NCI-H2227 treated with DMSO at 0.1 percent for 48 hours (cell line): Measurements from ENCODE around the gene DLL1.
"Not testable (repeated sequence)": the region's sequence is repeated elsewhere in the genome, so short reads cannot be mapped to it uniquely, and the experiment has no call there.

ENCODE experiments used
- DNase-seq: peaks from one replicate; lab custom pipeline; 2025; lab: John Stamatoyannopoulos, UW

Gene DLL1

DNA sequence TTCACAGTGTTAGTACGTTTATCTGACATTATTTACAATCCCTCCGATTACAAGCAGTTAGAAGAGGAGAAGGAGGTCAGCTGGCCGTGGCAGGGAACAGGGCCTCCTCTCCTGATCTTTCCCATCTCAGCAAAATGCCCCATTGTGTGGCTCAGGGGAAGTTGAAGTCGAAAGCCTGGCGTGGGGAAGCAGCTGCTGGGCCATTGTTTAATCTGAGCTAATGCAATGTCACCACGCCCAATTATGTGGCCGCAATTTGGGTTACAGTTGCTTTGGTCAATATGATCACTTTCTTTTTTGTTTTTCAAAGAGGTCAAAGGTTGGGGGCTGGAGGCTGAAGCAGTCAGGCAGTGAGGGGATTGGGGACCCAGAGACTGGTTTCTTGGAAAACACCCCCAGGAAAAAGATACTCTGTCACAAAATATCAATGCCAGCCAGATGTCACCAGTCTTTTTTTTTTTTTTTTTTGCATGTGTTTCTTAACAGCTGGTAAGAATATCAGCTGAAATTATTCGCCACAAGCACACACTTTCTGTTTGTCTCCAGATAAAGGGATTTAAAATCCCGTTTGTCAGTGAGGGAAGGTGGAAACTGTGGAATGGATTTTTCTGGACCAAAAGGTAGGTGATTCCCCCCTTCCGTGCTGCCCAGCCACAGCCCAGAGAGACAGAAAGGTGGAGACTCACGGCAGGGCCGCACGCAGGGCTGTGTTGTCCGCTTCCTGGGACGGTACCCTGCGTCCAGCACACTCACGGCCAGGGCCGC is 24.6 kb downstream of the DLL1 start:
- no peak for DNase-seq

DNA sequence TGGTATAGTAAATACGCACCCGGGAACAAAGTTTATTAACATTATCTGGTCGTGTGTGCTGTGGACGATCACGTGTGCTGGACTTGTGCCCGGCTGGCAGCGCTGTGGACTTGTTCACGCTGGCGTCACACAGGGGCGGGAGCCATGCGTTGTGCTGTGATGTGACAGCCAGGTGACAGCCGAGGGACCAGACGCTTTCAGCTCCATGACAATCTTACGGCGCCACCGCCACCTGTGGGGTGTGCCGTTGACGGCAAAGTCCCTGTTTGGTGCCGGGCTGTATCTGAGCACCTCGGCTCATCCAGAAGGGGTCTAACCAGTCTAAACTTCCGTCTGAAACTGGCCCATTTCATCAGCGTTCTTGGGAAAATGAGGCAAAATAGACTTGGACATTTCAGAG is 25.2 kb downstream of the DLL1 start:
- no peak for DNase-seq

DNA sequence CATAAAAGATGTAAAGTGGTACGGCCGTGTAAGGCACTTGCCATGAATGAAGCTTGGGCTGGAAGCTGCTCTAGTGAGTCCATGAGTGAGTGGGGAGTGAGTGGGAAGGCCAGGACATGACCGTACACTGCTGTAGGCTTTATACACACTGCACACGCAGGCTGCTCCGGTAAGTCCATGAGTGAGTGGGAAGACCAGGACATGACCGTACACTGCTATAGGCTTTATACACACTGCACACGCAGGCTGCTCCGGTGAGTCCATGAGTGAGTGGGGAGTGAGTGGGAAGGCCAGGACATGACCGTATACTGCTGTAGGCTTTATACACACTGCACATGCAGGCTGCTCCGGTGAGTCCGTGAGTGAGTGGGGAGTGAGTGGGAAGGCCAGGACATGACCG is 26.2 kb downstream of the DLL1 start:
- not testable (repeated sequence) for DNase-seq

DNA sequence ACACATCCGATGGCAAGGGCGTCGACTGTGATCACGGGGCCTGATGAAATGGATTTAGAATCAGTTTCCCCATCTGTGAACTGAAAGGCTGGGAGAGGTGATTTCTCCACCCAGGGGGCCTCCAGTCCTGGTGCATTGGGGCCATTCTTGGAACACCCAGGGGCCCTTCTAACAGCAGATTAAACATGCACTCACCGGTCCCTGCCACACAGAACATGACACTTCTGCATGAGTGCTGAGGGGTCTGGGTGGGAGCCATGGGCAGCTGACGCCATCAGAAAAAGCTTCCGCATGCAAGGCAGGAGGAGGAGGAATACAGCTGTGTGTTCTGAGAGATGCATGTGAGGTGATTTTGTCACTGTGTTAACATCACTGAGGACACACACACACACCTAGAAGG is 26.8 kb downstream of the DLL1 start:
- DNase-seq = no peak

DNA sequence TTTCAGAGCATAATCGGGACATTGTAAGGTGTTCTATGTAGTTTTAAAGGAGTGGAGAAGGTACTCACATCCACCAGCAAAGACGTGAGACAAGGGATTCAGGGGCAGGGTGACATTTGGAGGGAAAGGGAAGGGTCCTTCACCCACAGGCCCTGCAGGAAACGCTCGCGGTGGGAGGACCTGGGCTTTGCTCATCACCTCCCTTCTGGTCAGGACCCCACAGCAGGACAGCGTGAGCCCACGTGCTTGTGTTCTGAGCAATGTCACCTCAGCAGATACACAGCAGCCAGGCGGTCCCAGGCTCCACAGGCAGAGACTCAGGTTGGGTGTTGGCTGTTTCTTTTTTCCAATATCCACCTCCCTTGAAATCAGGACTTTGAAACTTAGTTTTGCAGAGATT is 27.5 kb downstream of the DLL1 start:
- no peak for DNase-seq

DNA sequence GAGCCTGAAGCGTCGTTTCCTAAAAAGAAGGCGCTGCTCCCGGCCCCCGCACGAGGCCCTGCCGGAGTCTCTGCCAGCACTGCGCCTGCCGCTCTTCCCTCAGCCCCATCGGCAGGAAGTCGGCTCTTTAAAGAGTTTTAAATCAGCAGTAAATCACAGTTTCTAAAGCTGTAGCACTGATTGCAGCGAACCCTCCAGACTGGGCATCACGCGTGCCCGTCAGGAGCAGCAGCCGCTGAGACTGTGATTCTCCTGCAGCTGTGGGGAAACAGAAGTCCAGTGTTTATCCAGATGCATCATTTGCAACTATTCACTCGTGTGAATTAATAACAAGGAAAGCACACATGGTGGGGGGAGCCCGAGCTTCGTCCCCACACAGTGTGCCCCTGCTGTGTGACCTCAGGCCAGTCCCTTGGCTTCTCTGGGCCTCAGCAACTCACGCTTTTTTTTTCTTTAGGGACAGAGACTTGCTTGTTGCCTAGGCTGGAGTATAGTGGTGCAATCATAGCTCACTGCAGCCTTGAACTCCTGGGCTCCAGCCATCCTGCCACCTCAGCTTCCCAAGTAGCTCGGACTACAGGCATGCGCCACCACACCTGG is 28.3 kb downstream of the DLL1 start:
- no peak for DNase-seq

DNA sequence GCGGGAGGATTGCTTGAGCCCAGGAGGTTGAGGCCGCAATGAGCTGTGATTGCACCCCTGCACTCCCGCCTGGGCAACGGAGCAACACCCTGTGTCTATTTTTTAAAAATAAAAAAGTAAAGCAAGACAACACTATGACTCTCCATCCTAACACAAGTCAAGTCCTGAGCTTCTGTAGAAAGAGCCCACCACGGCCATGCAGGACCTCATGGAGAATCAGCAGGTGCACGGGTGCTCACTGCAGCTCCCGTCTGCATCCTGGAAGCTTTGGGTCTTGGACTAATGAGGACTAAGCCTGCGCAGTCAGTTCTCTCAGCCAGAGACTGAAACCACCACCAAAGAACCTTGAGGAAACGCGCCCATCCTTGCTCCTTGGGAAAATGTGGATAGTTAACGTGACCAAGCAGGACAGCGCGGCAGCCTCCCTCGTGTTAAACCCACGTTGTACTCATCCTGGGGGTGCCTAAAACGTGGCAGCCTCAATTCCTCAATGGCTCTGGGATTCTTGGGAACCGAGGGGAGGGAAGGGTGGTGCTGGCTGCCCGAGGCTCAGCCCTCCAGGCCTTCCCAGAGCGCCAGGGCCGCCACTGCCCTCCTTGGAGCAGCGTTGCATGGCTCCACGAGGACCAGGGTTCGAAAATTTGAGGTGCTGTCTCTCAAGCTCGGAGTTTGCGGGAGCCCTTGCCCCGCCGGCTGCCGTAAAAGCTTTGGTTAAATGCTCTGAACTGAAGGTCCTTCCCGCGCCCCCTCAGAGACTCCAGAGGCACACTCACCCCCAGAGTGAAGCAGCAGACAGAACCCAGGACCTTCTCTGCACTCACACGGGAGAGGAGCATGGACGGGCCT is 29.0 kb downstream of the DLL1 start:
- DNase-seq = no peak

DNA sequence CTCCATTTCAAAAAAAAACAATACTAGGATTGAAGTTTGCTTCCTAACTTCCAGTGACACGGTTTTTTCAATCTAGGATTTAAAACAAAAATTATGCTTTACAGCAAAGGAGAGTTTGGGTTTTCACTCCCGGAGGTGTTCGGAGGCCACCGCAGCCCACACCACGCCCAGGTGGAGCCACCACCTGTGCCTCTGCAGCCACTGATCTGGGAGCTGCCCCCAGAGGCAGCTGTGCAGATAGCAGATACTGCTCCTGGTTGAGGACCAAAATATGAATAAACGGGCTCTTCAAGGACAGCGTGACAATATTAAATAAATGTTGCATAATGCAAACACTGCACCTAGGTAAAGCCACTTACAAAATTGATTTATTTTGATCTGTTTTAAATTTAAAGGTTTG is 30.2 kb downstream of the DLL1 start:
- no peak for DNase-seq

DNA sequence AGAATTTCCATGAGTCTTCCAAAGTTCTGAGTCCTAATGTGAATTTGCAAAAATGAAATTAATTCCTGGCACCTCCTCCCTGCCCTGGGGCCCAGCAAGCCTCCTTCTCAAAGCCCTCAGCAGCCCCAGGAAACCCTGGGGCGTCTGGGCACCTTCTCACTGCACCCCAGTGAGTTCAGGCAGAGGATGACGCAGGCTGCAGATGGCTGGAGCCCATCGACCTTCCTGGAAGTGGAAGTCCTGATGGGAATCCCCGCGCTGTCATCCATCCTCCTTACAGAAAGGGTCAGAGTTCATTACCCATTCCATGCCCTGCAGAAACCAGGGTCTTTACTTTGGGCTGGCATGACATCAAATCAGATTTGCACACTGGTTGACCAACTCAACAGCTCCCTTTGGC is 31.6 kb downstream of the DLL1 start:
- no peak for DNase-seq

DNA sequence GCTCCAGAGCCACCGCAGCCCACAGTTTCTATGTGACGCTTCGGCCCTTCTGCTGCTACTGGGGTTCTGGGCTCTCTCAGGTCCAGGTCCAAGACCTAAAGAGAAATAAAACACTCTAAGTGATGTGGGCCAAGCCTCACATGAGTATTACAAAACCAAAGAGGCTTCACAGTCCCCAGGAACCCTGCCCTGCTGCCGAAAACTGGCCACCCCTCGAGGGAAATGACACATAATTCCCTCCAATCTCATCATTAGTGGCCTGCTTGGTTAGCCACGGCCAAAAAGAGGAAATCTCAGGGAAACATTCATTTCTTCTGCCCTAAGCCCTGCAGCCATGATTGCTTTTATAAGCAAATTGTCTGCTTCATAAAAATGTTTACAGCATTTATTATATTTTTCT is 32.5 kb downstream of the DLL1 start:
- DNase-seq = no peak

DNA sequence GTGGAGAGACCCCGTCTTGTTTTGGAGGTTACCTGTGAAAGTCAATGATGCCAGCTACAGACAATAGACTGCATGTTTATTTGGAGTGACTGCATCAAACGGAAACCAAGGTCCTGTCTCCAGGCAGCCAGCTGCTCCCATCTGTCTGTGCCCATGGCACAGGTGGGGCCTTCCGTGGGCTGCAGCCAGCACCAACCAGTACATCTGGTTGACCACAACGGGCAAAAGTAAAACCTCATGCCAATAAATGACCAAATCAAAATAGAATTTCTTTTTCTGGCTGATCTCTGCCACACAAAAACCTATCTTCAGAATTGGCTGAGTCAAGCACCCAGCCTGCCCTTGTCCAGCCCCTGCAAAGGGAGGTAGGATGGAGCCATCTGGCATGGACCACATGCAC is 33.5 kb downstream of the DLL1 start:
- DNase-seq = no peak

DNA sequence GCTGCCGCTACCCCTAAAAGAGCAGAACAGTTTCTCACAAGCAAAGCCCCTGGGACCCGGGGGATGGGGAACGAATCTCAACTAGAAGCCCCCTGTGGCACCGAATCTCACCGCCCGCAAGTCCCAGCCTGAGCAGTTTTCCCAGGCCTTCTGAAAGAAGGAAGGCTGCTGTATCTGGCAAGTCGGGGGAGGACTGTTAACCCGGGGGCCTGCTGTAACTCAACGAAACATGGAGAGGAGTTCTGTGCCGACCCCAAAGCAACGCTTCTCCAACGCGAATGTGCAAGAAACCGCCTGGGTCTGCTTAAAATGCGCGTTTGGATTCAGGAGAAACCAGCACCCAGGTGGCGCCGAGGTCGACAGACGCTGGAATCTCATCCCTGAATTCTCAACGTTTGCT is 34.2 kb downstream of the DLL1 start:
- no peak for DNase-seq

DNA sequence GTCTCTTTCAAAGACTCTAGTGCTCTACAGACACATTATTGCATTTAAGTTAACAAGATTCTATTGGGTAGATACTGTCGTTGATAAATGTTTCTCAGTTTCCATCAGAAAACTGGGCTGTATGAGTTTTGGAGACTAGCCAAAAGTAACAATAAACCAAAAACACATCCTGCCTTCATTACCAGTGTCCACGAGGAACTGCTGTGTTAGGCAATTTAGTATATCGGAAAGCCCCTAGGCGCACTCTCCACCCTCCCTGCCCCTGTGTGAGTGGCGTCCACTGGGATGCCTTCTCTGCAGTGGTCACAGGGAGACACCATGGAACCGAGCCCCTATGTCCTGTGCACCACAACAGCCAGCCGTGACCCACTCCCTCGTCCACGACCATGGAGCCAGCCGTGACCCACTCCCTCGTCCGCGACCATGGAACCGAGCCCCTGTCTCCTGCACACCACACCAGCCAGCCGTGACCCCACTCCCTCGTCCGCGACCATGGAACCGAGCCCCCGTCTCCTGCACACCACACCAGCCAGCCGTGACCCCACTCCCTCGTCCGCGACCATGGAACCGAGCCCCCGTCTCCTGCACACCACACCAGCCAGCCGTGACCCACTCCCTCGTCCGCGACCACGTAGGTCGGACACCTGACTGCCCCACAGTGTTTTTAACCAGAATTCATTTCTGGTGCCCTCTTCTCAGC is 35.3 kb downstream of the DLL1 start:
- no peak for DNase-seq

DNA sequence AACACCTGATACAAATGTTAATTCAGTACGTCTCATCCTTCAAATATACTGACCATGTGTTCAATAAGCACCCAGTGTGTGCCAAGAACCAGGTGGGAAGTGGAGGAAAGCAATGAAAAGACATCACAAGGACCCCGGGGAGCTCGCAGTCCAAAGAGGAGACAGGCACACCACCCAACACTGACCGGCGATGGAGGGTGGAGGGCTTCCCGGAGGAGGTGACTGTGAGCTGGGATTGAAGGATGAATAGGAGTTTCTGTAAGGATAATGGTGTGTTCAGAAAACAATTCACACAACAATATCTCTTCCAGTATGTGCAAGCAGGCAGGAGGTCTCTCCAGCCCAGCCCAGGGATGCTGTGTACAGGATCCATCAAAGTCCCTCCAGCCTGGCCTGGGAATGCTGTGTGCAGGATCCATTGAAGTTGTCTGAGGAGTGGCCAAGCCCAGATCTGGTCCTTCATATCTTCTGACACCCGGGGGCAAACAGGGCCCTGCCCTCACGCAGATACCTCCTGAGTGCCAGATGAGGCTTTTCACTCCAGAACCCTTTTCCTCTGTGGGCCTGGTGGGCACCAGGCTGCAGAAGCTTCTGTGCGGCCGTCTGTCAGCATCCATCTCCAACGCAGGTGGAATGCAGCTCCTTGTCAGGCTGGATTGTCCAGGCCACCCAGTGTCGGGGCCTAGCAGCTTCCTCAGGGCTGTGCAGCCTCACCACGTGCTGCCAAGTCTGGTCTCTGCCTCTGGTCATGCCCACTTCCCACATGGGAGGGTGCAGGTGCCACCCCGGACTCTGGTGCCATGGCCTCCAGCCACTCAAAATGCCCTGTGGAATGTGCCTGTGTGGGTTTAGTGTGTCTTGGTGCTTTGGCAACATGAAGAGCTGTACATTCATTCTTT is 36.3 kb downstream of the DLL1 start:
- no peak for DNase-seq

DNA sequence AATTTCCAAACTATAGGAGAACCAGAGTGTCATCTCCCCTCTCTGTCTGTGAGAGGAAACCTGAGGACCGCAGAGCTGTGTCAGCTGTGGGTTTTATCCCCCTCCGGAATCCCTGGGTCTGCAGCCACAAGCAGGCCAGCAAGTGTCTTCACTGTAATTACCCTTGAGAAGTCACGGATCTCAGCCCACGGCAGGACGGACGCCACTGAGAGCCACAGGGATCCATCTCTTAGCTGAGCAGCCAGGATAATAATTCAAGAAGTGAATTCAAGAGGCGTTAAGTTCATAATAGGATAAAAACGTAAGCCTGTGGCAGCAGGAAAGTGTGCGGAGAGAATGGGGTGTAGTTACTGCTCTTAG is 37.0 kb downstream of the DLL1 start:
- no peak for DNase-seq

DNA sequence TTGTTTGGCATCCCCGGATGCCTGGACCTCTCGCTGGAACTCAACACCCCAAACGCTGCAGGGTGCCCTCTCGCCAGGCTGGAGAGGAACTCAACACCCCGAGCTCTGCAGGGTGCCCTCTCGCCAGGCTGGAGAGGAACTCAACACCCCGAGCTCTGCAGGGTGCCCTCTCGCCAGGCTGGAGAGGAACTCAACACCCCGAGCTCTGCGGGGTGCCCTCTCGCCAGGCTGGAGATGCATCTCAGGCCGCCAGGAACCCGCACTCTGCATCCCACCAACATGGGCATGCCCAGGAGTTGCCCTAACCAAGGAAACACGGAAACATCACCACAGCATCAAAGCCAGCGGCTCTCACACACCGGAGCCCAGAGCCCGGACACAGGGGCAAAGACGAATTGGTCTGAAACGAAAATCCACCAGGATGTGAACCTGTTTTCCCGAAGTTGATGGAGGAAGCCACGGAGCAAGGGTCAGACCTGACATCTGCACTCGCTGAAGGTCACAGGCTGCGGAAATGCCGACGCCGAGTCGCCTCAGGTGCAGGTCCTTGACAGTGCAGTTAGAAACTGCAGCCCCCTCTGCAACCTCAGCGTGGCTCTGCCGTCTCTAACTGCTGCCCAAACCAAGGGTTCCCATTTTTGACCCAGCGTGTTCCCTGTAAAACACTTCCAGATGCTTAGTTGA is 37.5 kb downstream of the DLL1 start:
- DNase-seq = no peak

DNA sequence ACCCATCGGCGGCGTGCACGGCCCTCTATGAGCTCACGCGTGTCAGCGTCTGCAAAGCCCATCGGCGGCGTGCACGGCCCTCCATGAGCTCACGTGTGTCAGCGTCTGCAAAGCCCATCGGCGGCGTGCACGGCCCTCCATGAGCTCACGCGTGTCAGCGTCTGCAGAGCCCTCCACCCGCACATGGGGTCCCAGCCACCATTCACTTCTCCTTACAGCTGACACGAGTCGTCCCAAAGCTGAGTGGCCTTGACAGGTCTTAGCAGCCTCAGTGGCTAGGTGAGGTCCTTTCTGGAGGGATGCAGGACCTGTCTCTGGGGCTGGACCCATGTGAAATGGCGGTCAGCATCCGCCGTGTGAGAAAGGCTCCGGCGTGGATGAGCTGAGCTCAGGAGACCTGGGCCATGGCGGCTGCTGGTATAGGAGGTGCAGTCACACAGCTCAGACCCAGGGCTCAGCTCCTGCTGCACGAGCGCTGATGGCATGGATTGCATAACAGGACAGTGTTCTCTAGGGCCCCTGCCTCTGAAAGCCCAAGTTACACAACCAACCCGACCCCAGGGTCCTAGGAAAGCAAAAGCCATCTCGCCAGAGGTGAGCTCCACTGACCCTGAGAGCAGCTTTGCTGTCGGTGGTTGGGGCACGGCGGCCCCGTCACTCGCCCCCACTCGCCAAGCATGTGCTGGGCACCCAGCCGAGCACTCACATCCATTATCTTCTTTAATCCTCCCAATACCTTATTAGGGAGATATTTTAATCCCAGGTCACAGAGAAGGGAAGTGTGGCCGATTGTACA is 38.9 kb downstream of the DLL1 start:
- no peak for DNase-seq

DNA sequence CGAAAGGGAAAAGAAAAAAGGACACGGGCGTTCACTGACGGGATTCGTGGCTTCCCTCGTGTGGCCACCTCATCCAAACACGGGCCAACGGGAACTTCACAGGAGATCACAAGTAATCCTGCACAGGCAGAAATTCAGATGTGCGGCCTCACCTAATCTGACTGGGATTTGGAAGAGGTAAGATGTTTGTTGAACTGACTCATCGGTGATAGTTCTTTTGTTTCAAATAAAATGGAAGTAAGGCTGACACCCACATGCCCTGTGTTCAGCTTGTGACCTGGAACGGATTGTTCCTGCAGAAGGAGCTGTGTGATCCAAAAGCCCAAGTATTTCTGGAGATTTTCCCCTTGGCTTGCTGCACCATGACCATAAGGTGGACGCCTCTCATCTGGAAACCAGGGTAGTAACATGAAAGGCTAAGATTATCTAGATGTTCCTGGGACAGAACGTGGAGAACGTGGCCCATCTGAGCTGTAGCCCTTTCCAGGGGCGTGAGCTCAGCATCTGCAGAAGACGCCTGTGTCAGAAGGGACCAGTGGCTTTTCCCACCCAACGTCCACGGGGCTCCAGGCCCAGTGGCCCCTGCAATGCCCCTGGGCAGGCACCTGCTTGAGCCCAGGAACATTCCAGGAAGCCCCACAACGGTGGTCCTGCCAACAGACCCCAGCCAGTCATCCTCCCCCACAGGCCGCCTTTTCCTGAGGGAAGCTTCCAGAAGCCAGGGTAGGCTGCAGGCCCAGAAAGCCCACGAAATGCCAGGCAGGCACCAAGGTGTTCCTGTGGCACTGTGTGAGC is 39.7 kb downstream of the DLL1 start:
- DNase-seq = no peak

DNA sequence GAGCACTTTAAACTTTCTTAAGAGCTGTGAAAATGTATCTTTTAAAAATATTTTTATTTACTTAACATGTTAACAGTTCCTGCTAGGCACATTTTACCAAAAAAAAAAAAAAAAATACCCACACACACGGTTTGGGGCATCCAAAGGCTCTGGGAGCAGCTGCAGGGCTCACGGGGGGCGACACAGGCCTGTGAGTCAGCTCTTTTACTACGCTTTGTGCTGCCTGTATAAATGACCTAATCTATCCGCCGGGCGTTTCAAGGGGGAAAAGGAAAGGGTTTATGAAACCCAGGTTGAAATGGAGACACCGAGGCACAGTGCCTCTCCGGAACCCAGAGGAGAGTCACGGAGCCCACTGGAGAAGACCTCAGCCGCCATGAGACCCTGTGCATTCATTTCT is 40.4 kb downstream of the DLL1 start:
- DNase-seq = no peak
